ENCODE measurements around the gene STAB2. TPM values are rescaled to one million over a fixed set of nuclear protein-coding genes. Genes with fewer than 3 reads are reported as not detected.

STAB2 gene
- total RNA-seq, 2 donors from 2014 or later = not detected

DNA sequence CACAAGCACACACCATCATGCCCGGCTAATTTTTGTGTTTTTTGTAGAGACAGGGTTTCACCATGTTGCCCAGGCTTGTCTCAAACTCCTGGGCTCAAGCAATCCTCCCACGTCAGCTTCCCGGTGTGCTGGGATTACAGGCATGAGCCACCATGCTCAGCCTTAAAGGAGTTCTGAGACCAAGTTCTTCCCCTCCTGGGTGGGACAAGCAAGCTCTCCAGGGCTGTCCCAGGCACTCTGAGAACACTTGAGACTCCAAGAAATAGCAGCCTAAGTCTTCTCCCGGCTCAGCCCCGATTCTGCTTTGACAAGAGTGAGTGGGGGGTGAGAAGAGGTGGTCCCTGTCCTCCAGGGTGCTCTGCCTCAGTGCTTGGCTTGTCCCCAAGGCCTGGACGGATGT, 86.4 kb downstream of the STAB2 start:
- peak; percentile 68 for DNase-seq
- TF ChIP-seq CTCF (conservative IDR thresholded peaks at IDR 0.05) = no peak
- H3K9ac ChIP-seq (ENCODE audit: extremely low read depth, low read length, poor library complexity, severe bottlenecking) = no peak overlapping the region
- no peaks in the 10 kb centered on the region for H3K27me3 ChIP-seq (ENCODE audit: control insufficient read depth, insufficient read depth, low read length, poor library complexity, severe bottlenecking)
- H3K9me3 ChIP-seq (ENCODE audit: control insufficient read depth, low read length) = no peaks in the 10 kb centered on the region
- peaks cover 21% of the 10 kb centered on the region for H3K4me1 Mint-ChIP-seq
- H3K27me3 Mint-ChIP-seq (ENCODE audit: insufficient read depth) = no peaks in the 10 kb centered on the region
- no peak overlapping the region for H3K4me3 ChIP-seq (ENCODE audit: low read length)
- no peaks in the 10 kb centered on the region for H3K36me3 Mint-ChIP-seq (ENCODE audit: low read depth)
- no peaks in the 10 kb centered on the region for H3K9me3 Mint-ChIP-seq
- H3K36me3 ChIP-seq (ENCODE audit: control insufficient read depth, insufficient read depth, low read length) = no peaks in the 10 kb centered on the region
- peaks cover 9% of the 10 kb centered on the region for H3K4me1 ChIP-seq (ENCODE audit: control insufficient read depth, insufficient read depth, low read length)
- no peak overlapping the region for H3K4me3 Mint-ChIP-seq
- peak overlapping the region; percentile 57 for H3K27ac Mint-ChIP-seq
- WGBS, 2 experiments (ENCODE audit: insufficient coverage in 1 of 2, insufficient read length in 1 of 2) = 88 to 90% methylated on average over 3 to 6 of the region's 6 CpGs
- no peak overlapping the region for H3K27ac ChIP-seq (ENCODE audit: low read depth, low read length)

DNA sequence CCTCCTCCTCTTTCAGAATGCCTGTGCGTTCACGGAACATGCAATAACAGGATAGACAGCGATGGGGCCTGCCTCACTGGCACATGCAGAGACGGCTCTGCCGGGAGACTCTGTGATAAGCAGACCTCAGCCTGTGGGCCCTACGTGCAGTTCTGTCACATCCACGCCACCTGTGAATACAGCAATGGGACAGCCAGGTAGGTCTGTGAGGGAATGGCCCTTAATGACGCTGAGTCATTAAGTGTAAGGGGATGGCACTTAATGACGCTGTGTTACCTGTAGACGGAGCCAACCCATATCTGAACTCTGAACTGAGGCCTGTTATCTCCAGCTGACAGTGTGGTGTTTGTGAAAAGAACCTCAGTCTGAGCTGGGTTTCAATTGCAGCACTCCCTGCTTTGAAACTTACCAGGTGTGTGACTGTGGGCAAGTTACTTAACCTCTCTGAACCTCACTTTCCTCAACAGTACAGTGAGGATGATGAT, 86.9 kb downstream of the STAB2 start:
- Mint-ChIP-seq H3K27ac (no peak overlapping the region), H3K4me3 (no peak overlapping the region)

DNA sequence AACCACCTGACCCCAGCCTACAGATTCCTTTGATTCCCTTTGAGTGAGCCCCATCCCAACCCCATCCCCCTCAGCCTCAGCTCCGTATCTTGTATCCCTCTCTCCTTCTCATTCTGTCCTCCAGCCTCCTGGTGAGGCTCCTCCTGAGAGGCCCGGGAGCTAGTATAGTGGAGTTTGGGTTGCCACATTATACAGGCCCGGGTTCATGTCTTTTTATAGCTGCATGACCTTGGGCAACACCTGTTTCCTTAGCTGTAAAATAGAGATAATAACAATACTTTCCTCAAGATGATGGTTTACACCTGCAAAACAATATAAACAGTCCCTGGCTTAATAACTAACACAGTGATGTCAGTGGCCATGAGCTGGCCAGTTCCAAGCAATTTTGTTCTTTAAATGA, 89.8 kb downstream of the STAB2 start:
- H3K4me3 ChIP-seq (ENCODE audit: low read length) = no peak overlapping the region
- Mint-ChIP-seq H3K4me3 (no peak overlapping the region), H3K9me3 (no peaks in the 10 kb centered on the region), H3K36me3 (ENCODE audit: low read depth) (no peaks in the 10 kb centered on the region), H3K27me3 (ENCODE audit: insufficient read depth) (no peaks in the 10 kb centered on the region), H3K27ac (no peak overlapping the region), H3K4me1 (peaks cover 11% of the 10 kb centered on the region)
- H3K4me1 ChIP-seq (ENCODE audit: control insufficient read depth, insufficient read depth, low read length) = peaks cover 9% of the 10 kb centered on the region
- H3K9me3 ChIP-seq (ENCODE audit: control insufficient read depth, low read length) = no peaks in the 10 kb centered on the region
- no peak for TF ChIP-seq CTCF (conservative IDR thresholded peaks at IDR 0.05)
- no peaks in the 10 kb centered on the region for H3K36me3 ChIP-seq (ENCODE audit: control insufficient read depth, insufficient read depth, low read length)
- no peak overlapping the region for H3K9ac ChIP-seq (ENCODE audit: extremely low read depth, low read length, poor library complexity, severe bottlenecking)
- WGBS, 2 experiments (ENCODE audit: insufficient coverage in 1 of 2, insufficient read length in 1 of 2) = 90% methylated on average over 3 of the region's 3 CpGs; no CpG with 5 or more reads in 1 of the 2 experiments
- DNase-seq = no peak
- no peaks in the 10 kb centered on the region for H3K27me3 ChIP-seq (ENCODE audit: control insufficient read depth, insufficient read depth, low read length, poor library complexity, severe bottlenecking)
- H3K27ac ChIP-seq (ENCODE audit: low read depth, low read length) = no peak overlapping the region

More for the DNA sequence above, 86.9 kb downstream of the STAB2 start:
- Mint-ChIP-seq H3K4me1 (peaks cover 21% of the 10 kb centered on the region), H3K27me3 (ENCODE audit: insufficient read depth) (no peaks in the 10 kb centered on the region), H3K36me3 (ENCODE audit: low read depth) (no peaks in the 10 kb centered on the region), H3K9me3 (no peaks in the 10 kb centered on the region)
- Histone ChIP-seq H3K4me3 (ENCODE audit: low read length) (no peak overlapping the region), H3K27me3 (ENCODE audit: control insufficient read depth, insufficient read depth, low read length, poor library complexity, severe bottlenecking) (no peaks in the 10 kb centered on the region), H3K4me1 (ENCODE audit: control insufficient read depth, insufficient read depth, low read length) (peaks cover 9% of the 10 kb centered on the region), H3K36me3 (ENCODE audit: control insufficient read depth, insufficient read depth, low read length) (no peaks in the 10 kb centered on the region), H3K9me3 (ENCODE audit: control insufficient read depth, low read length) (no peaks in the 10 kb centered on the region), H3K9ac (ENCODE audit: extremely low read depth, low read length, poor library complexity, severe bottlenecking) (no peak overlapping the region), H3K27ac (ENCODE audit: low read depth, low read length) (no peak overlapping the region)
- TF ChIP-seq CTCF (conservative IDR thresholded peaks at IDR 0.05) = no peak
- WGBS, 2 experiments (ENCODE audit: insufficient coverage in 1 of 2, insufficient read length in 1 of 2) = 96% methylated on average over 8 to 10 of the region's 10 CpGs
- no peak for DNase-seq

Data from endodermal cell (in vitro differentiated cells).